GM18873 (cell line): ENCODE results near the gene ACTR3.
"Not testable (repeated sequence)": the region's sequence is repeated elsewhere in the genome, so short reads cannot be mapped to it uniquely, and the experiment has no call there.

ENCODE experiments used
- ATAC-seq: cut with Tn5 transposase; IDR thresholded peaks from one replicate; pipeline ENCODE4 v1.9.1; 2021; ENCODE audit warnings: mild to moderate bottlenecking, moderate library complexity, moderate number of reproducible peaks; ENCODE audit not compliant: unreplicated experiment, low FRiP score

Gene ACTR3

DNA sequence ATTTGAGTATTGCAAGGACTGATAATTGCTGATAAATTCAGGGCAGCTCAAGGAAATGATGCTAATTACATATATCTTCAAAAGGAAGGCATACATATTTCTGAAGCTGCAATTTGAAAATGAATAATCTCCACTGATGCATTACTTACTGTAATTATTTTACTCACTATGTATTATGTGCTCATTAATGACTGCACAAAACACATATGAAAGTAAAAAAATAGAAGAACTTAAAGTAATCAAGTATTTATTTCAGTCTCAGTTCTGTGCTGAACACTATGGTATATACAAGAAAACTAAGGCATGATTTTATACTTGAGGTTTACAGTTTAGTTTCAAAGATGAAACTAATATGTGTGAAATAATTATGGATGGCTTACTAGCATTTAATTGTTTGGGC lies 9.3 kb downstream of the ACTR3 start:
- ATAC-seq = no peak

DNA sequence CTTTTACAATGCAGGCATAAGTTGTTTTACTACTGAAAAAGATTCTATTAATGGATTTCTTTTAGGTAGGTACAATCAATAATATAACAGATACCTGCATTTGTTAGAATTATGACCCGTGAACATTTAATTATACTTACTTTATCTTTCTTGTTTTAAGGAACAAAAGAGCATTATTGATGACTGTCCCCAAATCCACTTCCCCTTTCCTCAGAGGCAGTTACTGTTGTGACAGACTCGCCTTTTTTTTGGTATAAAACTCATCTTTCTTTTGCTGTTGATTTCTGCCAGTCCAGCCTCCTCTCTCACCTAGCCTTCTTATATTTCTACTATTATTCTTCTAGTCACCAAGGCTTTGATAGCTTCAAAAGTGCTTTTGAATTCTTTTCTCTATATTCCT lies 12.1 kb downstream of the ACTR3 start:
- ATAC-seq = no peak

DNA sequence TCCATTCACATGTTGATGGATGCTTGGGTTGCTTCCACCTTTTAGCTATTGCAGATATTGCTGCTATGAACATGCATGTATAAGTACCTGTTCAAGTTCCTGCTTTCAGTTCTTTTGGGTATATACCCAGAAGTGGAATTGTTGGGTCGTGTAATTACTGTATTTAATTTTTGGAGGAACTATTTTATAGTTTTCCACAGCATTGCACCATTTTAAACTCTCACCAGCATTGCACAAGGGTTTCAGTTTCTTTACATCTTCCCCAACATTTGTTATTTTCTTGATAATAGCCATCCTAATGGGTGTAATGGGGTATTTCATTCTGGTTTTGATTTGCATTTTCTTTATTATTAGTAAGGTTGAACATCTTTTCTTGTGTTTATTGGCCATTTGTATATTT lies 16.0 kb downstream of the ACTR3 start:
- ATAC-seq = no peak

DNA sequence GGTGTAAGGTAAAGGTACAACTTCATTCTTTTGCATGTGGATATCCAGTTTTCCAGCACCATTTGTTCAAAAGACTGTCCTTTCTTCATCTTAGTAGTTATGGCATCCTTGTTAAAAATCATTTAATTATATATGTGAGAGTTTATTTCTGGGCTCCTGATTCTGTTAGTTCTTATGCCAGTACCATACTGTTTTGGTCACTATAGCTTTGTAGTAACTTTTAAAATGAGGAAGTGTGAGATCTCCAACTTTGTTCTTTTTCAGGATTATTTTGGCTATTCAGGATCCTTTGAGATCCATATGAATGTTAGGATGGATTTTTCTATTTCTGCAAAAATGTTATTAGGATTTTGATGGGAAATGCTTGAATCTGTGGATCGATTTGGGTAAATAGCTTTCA lies 16.8 kb downstream of the ACTR3 start:
- no peak for ATAC-seq

DNA sequence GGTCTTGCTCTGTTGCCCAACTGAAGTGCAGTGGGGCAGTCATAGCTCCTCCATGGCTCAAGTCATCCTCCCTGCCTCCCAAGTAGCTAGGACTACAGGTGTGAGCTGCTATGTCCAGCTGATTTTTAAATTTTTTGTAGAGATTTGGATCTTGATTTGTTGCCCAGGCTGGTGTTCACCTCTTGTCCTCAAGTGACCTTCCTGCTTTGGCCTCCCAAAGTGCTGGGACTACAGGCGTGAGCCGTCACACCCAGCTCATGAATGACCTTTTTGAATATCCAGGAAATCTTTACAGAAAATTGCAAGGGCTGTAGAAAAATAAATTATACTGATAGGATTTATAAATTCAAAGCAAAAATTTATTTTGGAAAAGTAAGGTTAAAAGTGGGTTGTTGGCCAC lies 17.4 kb downstream of the ACTR3 start:
- ATAC-seq = no peak

DNA sequence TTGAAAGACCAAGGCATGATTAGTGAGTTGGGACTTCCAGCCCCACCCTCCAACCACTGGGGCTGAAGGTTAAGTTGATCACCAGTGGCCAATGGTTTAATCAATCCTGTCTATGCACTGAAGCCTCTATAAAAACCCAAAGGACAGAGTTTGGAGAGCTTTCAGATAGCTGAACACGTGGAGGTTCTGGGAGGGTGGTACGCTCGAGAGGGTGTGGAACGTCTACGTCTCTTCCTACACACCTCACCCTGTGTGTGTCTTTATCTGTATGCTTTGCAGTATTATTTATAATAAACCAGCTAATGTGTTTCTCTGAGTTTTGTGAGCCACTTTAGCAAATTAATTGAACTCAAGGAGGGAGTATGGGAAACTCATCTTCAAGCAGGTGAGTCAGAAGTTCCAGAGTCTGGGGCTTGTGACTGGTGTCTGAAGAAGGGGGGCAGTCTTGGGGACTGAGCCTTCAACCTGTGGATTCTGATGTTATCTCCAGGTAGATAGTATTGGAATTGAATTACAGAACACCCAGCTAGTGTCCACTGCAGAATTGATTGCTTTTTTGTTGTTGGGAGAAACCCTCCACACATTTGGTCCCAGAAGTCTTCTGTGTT lies 20.3 kb downstream of the ACTR3 start:
- ATAC-seq = peak; percentile 17

DNA sequence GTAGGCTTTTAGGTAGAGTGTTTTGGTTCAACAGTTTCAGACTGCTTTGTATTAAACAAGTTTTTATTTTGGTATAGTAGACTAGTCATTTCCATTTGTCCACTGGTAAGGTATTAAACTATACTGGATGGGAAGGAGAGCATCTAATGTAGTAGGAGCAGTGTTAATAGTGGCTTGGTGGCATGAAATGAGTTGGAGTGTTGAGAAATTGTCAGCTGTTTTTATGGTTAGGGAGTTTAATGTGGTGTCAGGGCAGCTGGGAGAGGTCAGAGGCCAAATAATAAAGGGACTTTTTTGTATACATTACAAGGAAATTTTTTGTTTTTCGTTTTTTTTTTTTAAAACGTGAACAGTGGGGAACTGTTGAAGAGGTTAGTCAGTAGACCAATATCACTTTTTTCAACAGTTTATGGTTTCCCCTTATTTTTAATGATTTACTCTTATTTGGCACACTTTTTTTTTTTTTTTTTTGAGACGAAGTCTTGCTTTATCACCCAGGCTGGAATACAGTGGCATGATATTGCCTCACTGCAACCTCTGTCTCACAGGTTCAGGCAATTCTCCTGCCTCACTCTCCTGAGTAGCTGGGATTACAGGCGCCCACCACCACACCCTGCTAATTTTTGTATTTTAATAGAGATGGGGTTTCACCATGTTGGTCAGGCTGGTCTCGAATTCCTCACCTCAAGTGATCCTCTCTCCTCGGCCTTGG lies 21.2 kb downstream of the ACTR3 start:
- peak; percentile 44 for ATAC-seq

DNA sequence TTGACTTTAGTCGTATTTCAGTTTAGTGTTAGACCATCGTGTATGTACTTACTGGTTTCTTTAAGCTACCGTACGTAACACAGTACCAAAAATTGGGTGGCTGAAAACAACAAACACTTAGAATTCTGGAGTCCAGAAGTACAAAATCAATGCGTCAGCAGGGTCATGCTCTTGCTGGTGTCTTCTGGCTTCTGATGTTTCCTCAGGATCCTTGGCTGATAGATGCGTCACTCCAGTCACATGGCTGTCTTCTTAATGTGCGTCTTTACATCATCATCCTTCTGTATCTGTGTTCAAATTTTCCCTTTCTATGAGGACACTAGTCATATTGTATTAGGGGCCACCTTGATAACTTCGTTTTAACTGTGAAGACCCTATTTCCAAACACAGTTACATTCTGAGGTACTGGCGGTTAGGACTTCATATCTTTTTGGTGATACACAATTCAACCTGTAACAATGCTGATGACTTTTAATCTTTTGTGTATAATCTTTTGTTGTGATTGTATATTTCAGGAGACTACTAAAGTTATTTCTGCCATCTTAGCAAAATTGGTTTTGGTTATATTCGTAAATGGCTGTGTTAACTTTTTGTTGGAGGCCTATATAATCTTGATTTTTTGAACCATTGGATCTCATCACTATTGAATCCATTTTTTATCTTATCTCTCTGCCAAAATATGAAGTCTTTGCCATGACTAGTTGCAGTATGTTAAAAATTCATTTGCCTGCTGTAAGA lies 25.4 kb downstream of the ACTR3 start:
- ATAC-seq = no peak

DNA sequence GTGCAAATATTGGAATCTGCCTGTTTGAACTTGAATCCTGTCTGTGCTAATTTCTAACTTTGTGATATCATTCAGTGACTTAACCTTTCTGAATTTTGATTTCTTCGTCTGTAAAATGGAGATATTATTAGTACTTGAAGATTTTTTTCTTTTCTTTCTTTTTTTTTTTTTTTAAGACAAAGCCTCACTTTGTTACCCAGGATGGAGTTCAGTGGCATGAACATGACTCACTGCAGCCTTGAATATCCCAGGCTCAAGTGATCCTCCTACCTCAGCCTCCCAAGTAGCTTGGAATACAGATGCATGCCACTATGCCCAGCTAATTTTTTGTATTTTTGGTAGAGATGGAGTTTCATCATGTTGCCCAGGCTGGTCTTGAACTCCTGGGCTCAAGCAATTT lies 28.3 kb downstream of the ACTR3 start:
- ATAC-seq = no peak

DNA sequence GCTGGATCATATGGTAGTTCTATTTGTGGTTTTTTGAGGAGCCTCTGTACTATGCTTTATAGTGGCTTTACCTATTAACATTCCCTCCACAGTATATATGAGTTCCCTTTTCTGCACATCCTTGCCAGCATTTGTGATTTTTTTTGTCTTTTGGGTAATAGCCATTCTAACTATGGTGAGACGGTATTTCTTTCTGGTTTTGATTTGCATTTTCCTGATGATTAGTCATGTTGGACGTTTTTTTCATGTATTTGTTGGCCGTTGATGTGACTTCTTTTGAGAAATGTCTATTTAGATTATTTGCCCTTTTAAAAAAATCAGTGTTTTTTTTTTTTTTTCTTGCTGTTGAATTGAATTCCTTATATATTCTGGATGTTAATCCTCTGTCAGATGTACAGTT lies 31.1 kb downstream of the ACTR3 start:
- ATAC-seq = no peak

DNA sequence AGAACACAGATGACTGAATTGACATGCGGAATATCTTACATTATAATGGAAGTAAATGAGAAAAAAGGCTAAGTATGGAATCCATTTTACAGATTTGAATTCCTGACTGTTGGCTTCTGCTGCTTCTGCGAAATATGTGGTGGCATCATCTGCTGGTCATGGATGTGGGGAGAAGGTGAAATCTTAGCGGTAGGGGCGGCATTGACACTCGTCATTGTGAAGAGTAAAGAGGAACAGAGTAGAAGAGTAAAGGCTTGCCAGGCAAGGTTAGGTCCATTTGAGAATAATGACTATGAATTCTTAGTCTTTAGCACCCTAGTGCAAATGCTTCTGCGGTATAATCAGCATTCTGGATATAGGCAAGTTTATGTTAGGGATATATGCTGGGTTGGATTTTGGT lies 32.4 kb downstream of the ACTR3 start:
- no peak for ATAC-seq

DNA sequence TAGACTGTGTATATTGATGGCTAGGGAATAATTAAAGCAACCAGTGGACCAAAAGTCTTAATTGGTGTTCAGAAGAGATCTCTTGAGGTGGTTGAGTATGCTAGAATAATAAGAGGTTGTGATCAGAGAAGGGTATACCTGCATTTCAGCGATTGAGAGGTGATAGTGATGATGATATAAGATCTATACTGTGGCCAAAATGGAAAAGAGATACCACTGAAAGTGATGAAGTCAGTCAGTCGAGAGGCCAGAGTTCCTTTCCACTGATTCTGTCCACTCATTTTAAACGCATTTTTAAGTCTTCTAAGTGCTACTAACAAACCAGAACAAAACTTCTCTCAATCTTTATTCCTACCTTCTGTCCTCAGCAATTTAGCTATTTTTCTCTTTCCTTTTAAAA lies 32.9 kb downstream of the ACTR3 start:
- ATAC-seq = no peak

DNA sequence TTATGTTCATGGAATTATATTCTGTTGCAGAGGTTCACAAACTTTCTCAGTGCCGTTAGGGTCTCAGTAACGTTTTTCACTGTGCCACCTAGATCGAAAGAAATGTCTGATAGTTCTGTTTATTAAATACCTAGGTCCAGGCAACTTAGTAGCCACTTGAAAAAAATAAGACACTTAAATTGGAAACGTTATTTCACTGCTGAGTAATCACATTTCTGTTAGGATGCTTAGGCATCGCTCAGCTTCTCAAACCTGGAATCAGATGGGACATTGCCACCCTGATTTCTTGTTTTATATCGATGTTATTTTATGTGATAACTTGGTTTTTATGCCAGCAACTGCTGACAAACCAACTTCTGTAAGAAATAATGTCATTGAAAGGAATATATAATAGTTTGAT lies 36.0 kb downstream of the ACTR3 start:
- no peak for ATAC-seq

DNA sequence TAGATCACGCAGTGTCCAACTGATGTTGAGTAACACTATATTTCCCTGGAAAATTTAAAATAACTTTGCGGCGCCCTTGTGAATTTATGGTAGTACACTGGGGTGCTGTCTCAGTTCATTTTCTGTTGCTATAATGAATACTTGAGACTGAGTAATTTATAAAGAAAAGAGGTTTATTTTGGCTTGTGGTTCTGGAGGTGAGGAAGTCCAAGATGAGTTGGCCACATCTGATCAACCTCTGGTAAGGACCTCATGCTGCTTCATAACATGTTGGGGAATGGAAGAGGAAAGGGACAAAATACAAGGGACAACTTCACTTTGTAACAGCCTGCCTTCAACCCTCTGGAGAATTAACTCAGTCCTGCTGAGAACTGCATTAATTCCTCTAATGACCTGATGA lies 36.4 kb downstream of the ACTR3 start:
- ATAC-seq = no peak

DNA sequence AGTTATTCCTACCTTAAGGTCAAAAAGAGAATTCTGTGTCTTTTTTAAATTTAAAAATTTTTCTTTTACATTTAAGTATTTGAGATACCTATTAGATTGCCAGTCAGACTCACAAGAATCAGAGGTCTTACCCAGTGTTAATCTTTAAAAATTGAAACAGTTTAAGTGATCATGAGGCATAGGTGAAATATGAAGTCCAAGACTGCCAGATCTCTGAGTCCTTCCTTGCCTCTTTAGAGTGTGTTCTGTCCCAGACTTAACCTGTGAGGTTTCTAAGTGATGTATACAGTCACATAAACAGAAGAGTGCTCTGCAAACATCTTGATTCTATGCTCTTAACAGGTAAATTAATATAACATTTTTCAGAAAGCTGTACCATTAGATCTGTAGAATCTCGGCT lies 40.6 kb downstream of the ACTR3 start:
- ATAC-seq = no peak

DNA sequence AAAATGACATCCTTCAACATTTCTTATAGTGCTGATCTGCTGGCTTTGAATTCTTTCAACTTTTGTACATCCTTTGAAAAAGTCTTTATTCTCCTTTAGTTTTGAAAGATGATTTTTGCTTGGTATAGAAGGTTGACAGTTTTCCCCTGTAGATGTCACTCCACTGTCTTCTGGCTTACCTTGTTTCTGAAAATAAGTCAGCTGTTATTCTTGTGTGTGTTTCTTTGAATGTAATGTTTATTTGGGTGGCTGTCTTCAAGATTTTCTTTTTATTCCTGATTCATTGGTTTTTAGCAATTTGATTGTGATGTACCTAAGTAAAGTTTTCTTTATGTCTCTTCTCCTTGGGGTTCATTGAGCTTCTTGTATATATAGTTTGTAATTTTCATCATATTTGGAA lies 47.6 kb downstream of the ACTR3 start:
- ATAC-seq = no peak

DNA sequence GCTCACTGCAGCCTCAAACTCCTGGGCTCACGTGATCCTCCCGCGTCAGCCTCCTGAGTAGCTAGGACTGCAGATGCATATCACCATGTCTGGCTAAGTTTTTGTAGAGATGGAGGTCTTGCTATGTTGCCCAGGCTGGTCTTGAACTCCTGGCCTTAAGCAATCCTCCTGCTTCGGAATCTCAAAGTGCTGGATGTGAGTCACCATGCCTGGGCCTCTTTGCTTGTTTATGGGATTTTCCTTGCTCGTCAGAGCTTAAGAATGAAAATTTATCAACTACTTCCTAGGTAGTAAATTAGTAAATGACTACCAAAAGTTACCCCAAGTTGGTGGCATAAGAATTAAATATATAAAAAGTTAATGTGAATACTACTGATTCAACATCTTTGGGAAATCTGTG lies 51.0 kb downstream of the ACTR3 start:
- ATAC-seq = no peak

DNA sequence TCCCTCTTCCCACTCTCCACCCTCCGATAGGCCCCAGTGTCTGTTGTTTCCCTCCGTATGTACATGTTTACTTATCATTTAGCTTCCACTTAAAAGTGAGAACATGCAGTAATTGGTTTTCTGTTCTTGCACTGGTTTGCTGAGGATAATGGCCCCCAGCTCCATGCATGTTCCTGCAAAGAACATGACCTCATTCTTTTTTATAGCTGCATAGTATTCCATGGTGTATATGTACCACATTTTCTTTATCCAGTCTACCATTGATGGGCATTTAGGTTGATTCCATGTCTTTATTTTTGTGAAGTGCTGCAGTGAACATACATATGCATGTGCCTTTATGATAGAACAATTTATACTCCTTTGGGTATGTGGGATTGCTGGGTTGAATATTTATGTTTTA lies 55.9 kb downstream of the ACTR3 start:
- not testable (repeated sequence) for ATAC-seq

DNA sequence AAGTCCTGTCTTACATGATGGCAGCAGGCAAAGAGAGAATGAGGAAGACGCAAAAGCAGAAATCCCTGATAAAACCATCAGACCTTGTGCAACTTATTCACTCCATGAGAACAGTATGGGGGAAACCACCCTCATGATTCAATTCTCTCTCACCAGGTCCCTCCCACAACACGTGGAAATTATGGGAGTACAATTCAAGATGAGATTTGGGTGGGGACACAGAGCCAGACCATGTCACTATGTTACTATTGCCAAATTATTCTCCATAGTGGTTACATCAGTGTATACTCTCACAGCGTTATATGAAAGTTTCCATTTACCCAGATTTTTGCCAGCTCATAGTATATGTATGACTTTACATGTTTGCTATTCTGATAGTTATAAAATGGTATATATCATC lies 61.0 kb downstream of the ACTR3 start:
- ATAC-seq = not testable (repeated sequence)

DNA sequence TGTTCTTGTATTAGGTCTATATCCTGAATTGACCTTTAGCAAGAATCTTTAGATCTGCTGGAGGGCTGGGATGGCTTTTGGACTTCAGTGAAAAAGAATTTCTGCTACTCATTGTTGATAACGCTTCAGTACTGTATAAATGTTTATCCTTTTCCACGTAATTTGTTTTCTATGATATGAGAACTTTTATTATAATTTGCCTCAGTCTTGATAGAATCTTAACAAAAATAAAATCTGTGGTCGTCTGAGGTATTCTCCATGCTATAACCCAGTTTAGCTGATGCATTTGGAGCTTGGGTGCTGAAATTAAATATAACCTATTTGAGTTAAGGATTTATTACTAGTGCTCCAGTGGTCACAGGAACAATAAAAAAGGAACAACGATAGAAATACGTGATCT lies 71.1 kb downstream of the ACTR3 start:
- ATAC-seq = no peak

DNA sequence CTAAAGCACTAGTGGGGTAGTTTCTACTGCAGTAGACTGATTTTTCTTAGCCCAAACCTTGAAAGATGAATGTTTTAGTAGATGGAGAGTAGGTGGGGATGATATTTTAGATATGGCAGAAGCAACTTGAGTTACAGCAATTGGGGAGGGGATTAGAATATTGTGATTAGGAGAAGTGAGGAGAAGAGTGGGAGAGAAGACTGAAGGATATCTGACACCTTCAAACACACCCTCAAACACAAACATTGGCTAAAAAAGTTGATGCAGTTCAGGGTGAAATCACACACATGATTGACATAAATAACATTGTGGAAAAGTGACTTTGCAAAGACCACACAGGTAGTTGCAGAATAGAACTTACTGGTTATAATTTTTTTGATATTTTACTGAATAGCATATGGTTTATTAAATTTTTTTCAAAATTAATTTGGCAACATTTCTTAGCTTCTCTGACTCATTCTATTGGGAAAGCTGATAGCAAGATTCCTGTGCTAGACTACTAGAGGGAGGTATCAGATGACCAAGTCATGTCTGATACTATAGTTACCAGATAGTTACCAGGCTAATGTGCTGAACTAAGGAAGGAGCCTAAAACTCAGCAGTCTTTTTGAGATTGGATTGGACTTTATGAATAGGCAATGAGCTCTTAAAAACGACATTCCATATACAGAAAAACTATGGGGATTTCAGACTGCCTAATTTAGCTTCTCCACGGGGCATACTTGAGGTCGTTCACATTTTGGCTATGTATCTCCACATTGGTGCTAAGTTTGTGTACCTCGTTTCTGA lies 73.0 kb downstream of the ACTR3 start:
- ATAC-seq = no peak
